ENCODE results near the gene SUV39H1. TPM values are rescaled to one million over a fixed set of nuclear protein-coding genes. Genes with fewer than 3 reads are reported as not detected.

The SUV39H1 gene
- total and polyA plus RNA-seq, 2 donors (not counting 1 experiment from before 2014, with no cell fraction given) = 6.7 to 9.5 TPM

DNA sequence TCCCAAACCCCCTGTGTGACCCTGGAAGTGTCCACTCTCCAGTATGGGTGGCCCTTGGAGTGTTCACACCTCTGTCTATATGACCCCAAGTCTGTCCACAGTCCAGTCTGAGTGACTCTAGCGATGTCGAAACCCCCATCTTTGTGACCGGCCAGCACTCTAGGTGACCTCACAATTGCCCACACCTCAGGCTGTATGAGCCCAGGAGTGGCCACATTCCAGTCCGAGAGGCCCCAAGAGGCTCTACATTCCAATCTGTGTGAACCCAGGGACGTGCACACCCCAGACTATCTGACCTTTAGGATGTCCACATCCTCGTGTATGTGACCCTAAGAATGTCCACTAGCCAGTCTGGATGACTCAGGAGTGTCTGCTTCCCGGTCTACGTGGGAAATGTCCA is 57.7 kb downstream of the SUV39H1 start:
- ATAC-seq (ENCODE audit: low read depth) (no peak), DNase-seq (no peak)
- Mint-ChIP-seq H3K27ac (no peak overlapping the region), H3K9me3 (ENCODE audit: insufficient read depth) (no peaks in the 10 kb centered on the region), H3K27me3 (peaks cover 4% of the 10 kb centered on the region), H3K4me3 (no peak overlapping the region), H3K4me1 (no peaks in the 10 kb centered on the region)
- Histone ChIP-seq H3K4me2 (replicated peaks; ENCODE audit: low read depth, low read length, poor library complexity, severe bottlenecking) (no peak overlapping the region), H3K9me3 (ENCODE audit: control extremely low read depth in 1 of 3, control insufficient read depth in 2 of 3, insufficient read depth in 1 of 3, low read length in 2 of 3) (no peaks in the 10 kb centered on the region), H3K36me3 (replicated peaks in 1 of 2; ENCODE audit: control extremely low read depth in 1 of 2, control insufficient read depth in 1 of 2, extremely low read depth in 1 of 2, insufficient read depth in 2 of 2, low read length in 1 of 2) (no peaks in the 10 kb centered on the region), H3K9ac (ENCODE audit: low read length) (no peak overlapping the region), H2AFZ (ENCODE audit: insufficient read depth, low read depth, low read length, poor library complexity, severe bottlenecking) (no peak overlapping the region), H3K4me1 (ENCODE audit: control insufficient read depth in 2 of 2, insufficient read depth in 2 of 2, low read length in 2 of 2) (no peaks in the 10 kb centered on the region), H3K79me2 (ENCODE audit: control insufficient read depth, insufficient read depth, low read length) (no peaks in the 10 kb centered on the region), H3K27ac (ENCODE audit: low read length in 2 of 2) (no peak overlapping the region), H4K20me1 (ENCODE audit: control insufficient read depth, insufficient read depth, low read length, poor library complexity, severe bottlenecking) (no peaks in the 10 kb centered on the region), H3K27me3 (replicated peaks in 1 of 4; ENCODE audit: control extremely low read depth in 1 of 4, control insufficient read depth in 3 of 4, insufficient read depth in 4 of 4, low read length in 3 of 4) (no peaks in the 10 kb centered on the region), H3K4me3 (ENCODE audit: control extremely low read depth in 1 of 5, extremely low read depth in 1 of 5, insufficient read depth in 1 of 5, low read depth in 2 of 5, low read length in 4 of 5) (no peak overlapping the region)
- intact Hi-C loops (cut with micrococcal nuclease) = no loop called here
- 89% methylated on average over 5 of the region's 8 CpGs for WGBS (ENCODE audit: insufficient coverage)
- ChIA-PET CTCF (no interaction called here), POLR2A (no interaction called here)
- TF ChIP-seq, protein P1, sequence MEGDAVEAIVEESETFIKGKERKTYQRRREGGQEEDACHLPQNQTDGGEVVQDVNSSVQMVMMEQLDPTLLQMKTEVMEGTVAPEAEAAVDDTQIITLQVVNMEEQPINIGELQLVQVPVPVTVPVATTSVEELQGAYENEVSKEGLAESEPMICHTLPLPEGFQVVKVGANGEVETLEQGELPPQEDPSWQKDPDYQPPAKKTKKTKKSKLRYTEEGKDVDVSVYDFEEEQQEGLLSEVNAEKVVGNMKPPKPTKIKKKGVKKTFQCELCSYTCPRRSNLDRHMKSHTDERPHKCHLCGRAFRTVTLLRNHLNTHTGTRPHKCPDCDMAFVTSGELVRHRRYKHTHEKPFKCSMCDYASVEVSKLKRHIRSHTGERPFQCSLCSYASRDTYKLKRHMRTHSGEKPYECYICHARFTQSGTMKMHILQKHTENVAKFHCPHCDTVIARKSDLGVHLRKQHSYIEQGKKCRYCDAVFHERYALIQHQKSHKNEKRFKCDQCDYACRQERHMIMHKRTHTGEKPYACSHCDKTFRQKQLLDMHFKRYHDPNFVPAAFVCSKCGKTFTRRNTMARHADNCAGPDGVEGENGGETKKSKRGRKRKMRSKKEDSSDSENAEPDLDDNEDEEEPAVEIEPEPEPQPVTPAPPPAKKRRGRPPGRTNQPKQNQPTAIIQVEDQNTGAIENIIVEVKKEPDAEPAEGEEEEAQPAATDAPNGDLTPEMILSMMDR (IDR thresholded peaks at IDR 0.05) = no peak
- TF ChIP-seq EZH2 (IDR thresholded peaks at IDR 0.05; ENCODE audit: borderline replicate concordance, insufficient read depth, low read depth, low read length, poor library complexity, severe bottlenecking) = no peak

Small RNA genes within 50 kb of the gene (small RNA-seq; reads per million reads assigned to genes)
- gene RNU6-1056P (ENCODE audit: insufficient read length, low read depth, low replicate concordance) = not detected

Other genes with a start within 250 kb of the SUV39H1 start
- 14.8 and 15.1 TPM in 2 replicates for gene SLC38A5, start 226.5 kb upstream of the SUV39H1 start, total RNA-seq
- gene SLC38A5, start 226.5 kb upstream of the SUV39H1 start, polyA plus RNA-seq = 21.6 and 23.2 TPM in 2 replicates
- 36.6 and 37.7 TPM in 2 replicates for gene FTSJ1, start 220.5 kb upstream of the SUV39H1 start, total RNA-seq
- 55.8 and 64.4 TPM in 2 replicates for gene FTSJ1, start 220.5 kb upstream of the SUV39H1 start, polyA plus RNA-seq
- 12.8 and 13.0 TPM in 2 replicates for gene PORCN, start 187.7 kb upstream of the SUV39H1 start, total RNA-seq
- gene PORCN, start 187.7 kb upstream of the SUV39H1 start, polyA plus RNA-seq = 18.5 and 19.6 TPM in 2 replicates
- gene EBP, start 174.9 kb upstream of the SUV39H1 start, total RNA-seq = 27.9 and 33.4 TPM in 2 replicates
- 60.8 and 68.9 TPM in 2 replicates for gene EBP, start 174.9 kb upstream of the SUV39H1 start, polyA plus RNA-seq
- 24.6 and 25.2 TPM in 2 replicates for gene TBC1D25, start 157.0 kb upstream of the SUV39H1 start, total RNA-seq
- 31.5 and 51.6 TPM in 2 replicates for gene TBC1D25, start 157.0 kb upstream of the SUV39H1 start, polyA plus RNA-seq
- 190 and 200 TPM in 2 replicates for gene RBM3, start 122.2 kb upstream of the SUV39H1 start, total RNA-seq
- gene RBM3, start 122.2 kb upstream of the SUV39H1 start, polyA plus RNA-seq = 291 and 682 TPM in 2 replicates
- 85.1 and 94.6 TPM in 2 replicates for gene WDR13, start 99.2 kb upstream of the SUV39H1 start, total RNA-seq
- 257 and 273 TPM in 2 replicates for gene WDR13, start 99.2 kb upstream of the SUV39H1 start, polyA plus RNA-seq
- gene WAS, start 12.9 kb upstream of the SUV39H1 start, total RNA-seq = 98.0 and 102 TPM in 2 replicates
- 88.7 and 93.8 TPM in 2 replicates for gene WAS, start 12.9 kb upstream of the SUV39H1 start, polyA plus RNA-seq
- gene GLOD5, start 65.0 kb downstream of the SUV39H1 start, total RNA-seq = not detected in 2 replicates
- gene GLOD5, start 65.0 kb downstream of the SUV39H1 start, polyA plus RNA-seq = not detected in 2 replicates
- gene GATA1, start 89.9 kb downstream of the SUV39H1 start, total RNA-seq = not detected in 2 replicates
- 0.16 TPM in 1 of 2 replicates, not detected in the other for gene GATA1, start 89.9 kb downstream of the SUV39H1 start, polyA plus RNA-seq
- gene HDAC6, start 105.3 kb downstream of the SUV39H1 start, total RNA-seq = 168 and 170 TPM in 2 replicates
- gene HDAC6, start 105.3 kb downstream of the SUV39H1 start, polyA plus RNA-seq = 125 and 137 TPM in 2 replicates
- gene ERAS, start 129.8 kb downstream of the SUV39H1 start, total RNA-seq = not detected in 2 replicates
- 0.09 and 0.19 TPM in 2 replicates for gene ERAS, start 129.8 kb downstream of the SUV39H1 start, polyA plus RNA-seq
- gene PCSK1N, start 138.9 kb downstream of the SUV39H1 start, total RNA-seq = not detected in 2 replicates
- 0.09 TPM in 1 of 2 replicates, not detected in the other for gene PCSK1N, start 138.9 kb downstream of the SUV39H1 start, polyA plus RNA-seq
- gene TIMM17B, start 201.0 kb downstream of the SUV39H1 start, total RNA-seq = 50.0 and 54.3 TPM in 2 replicates
- 52.3 and 63.9 TPM in 2 replicates for gene TIMM17B, start 201.0 kb downstream of the SUV39H1 start, polyA plus RNA-seq
- gene PQBP1, start 201.2 kb downstream of the SUV39H1 start, total RNA-seq = 89.5 and 89.9 TPM in 2 replicates
- 128 and 138 TPM in 2 replicates for gene PQBP1, start 201.2 kb downstream of the SUV39H1 start, polyA plus RNA-seq
- 19.1 and 24.1 TPM in 2 replicates for gene SLC35A2, start 214.9 kb downstream of the SUV39H1 start, total RNA-seq
- 22.0 and 35.2 TPM in 2 replicates for gene SLC35A2, start 214.9 kb downstream of the SUV39H1 start, polyA plus RNA-seq
- gene PIM2, start 222.3 kb downstream of the SUV39H1 start, total RNA-seq = 315 and 323 TPM in 2 replicates
- 249 and 276 TPM in 2 replicates for gene PIM2, start 222.3 kb downstream of the SUV39H1 start, polyA plus RNA-seq